Adrenal gland (tissue), 12 donors: ENCODE results near the gene PRKCA. TPM values are rescaled to one million over a fixed set of nuclear protein-coding genes. Genes with fewer than 3 reads are reported as not detected.

Experiments
- DNase-seq, 7 donors: peaks; one replicate each; pipeline ENCODE4 v3.0.0-alpha.2; 2019 to 2020
- H3K27ac ChIP-seq, 5 donors: fragments of 200-600 bp; sonication (generic) in 4 of 5; 1 replicate in 3 of 5; 2 replicates in 2 of 5; pipeline versions ENCODE4 v1.5.1 to v1.8.0; 2016 to 2020; ENCODE audit warnings: mild to moderate bottlenecking in 1 of 5
- H3K27me3 ChIP-seq: fragments of 200-600 bp; 2 replicates; pipeline ENCODE4 v1.8.0; 2021
- H3K36me3 ChIP-seq, 2 donors: fragments of 200-600 bp; replicated peaks in 1 of 2; 1 replicate in 1 of 2; 2 replicates in 1 of 2; pipeline versions ENCODE4 v1.5.1 to v1.8.0; 2018 to 2022
- H3K4me1 ChIP-seq, 2 donors: fragments of 200-600 bp; replicated peaks in 1 of 2; 1 replicate in 1 of 2; 2 replicates in 1 of 2; pipeline versions ENCODE4 v1.5.1 to v1.8.0; 2018 to 2021
- H3K4me3 ChIP-seq, 4 donors: fragments of 200-600 bp; sonication (generic) in 3 of 4; one replicate each; pipeline ENCODE4 v1.5.1; 2016 to 2018
- H3K9me3 ChIP-seq, 3 donors: fragments of 200-600 bp; sonication (generic) in 1 of 3; replicated peaks in 1 of 3; 1 replicate in 2 of 3; 2 replicates in 1 of 3; pipeline versions ENCODE4 v1.5.1 to v1.8.0; 2016 to 2021
- CTCF ChIP-seq, 6 experiments: fragments of 450-650 bp in 4 of 6; fragments of 200-600 bp in 2 of 6; sonication (generic) in 1 of 6; IDR thresholded peaks; 1 replicate in 5 of 6; 2 replicates in 1 of 6; pipeline versions ENCODE4 v1.5.1 to v1.8.0; 2016 to 2021; ENCODE audit warnings: antibody characterized with exemption in 6 of 6, mild to moderate bottlenecking in 2 of 6, moderate library complexity in 1 of 6
- POLR2A ChIP-seq, 2 donors: fragments of 450-650 bp; IDR thresholded peaks; one replicate each; pipeline ENCODE4 v1.6.1; 2017; ENCODE audit warnings: antibody characterized with exemption in 2 of 2, mild to moderate bottlenecking in 2 of 2, moderate library complexity in 1 of 2
- WGBS, 4 donors: extraction: QIAGEN DNeasy Blood & Tissue Kit in 2 of 4; methylation state at CpG; one replicate each; pipeline versions ENCODE4 v1.1.5 to v1.1.7; 2013 to 2017; 5-methylcytosine and 5-hydroxymethylcytosine counted together
- intact Hi-C, 2 donors: fragments of 100-400 bp; cut with DNase I; formaldehyde crosslinking; loops; one replicate each; pipeline versions ENCODE4 v1.14.1 to v1.15.0; 2022 to 2023
- polyA plus RNA-seq, 3 donors: library from polyadenylated mRNA; stranded (reverse); fragments of 200-250 nt in 2 of 3; fragments of 350-450 nt in 1 of 3; fragmentation: Illumina TruSeq in 1 of 3; extraction: RNeasy Lipid Tissue Mini Kit (QIAGEN cat#74804) in 1 of 3; gene quantifications; one replicate each; pipeline ENCODE4 v1.2.3, GENCODE V29; 2013 to 2014
- total RNA-seq, 9 donors: library from RNA; depleted of rRNA in 4 of 9; stranded (reverse); fragments of >200 nt in 4 of 9; fragments of 120-200 nt in 1 of 9; fragmentation: NEBNext Ultra II Directional in 1 of 9; extraction: Animal tissue kit (Norgen Biotek cat#: 25700) in 1 of 9; gene quantifications; one replicate each; pipeline versions ENCODE4 v1.1.0 to v1.2.4, GENCODE V29; 2013 to 2023
- donor health status: healthy with polysubstance abuse.
- donor health status: Bipolar disorder and iron deficiency.
- donor health status: DM: yes; HTN: yes; CAD: no.
- donor health status: DM: no; HTN: no; CAD: no.
- donor health status: DM: no; HTN: no; CAD: no.
- donor health status: DM: yes; HTN: yes; CAD: no.

The PRKCA gene
- total and polyA plus RNA-seq, 12 donors: 15.1 to 202 (median 84.1) TPM

GRCh38 chr17:66847704-66848103 lies 545.3 kb downstream of the PRKCA start:
- Histone ChIP-seq H3K36me3 (no peaks in the 10 kb centered on the region), H3K4me1 (no peaks in the 10 kb centered on the region), H3K4me3 (no peak overlapping the region), H3K27me3 (no peaks in the 10 kb centered on the region), H3K9me3 (no peaks in the 10 kb centered on the region), H3K27ac (no peak overlapping the region)
- intact Hi-C loops: no loop called here
- TF ChIP-seq CTCF (IDR thresholded peaks at IDR 0.05) (no peak), POLR2A (IDR thresholded peaks at IDR 0.05) (no peak)
- no peak for DNase-seq
- WGBS, 4 donors: 66 to 89% (median 75%) methylated on average over 3 of the region's 3 CpGs

GRCh38 chr17:66848496-66848895 lies 546.1 kb downstream of the PRKCA start:
- Histone ChIP-seq H3K27ac (no peak overlapping the region), H3K4me3 (no peak overlapping the region), H3K4me1 (no peaks in the 10 kb centered on the region), H3K36me3 (no peaks in the 10 kb centered on the region), H3K9me3 (no peaks in the 10 kb centered on the region), H3K27me3 (no peaks in the 10 kb centered on the region)
- WGBS, 4 donors: 73 to 85% (median 78%) methylated on average over 3 to 6 of the region's 6 CpGs
- TF ChIP-seq POLR2A (IDR thresholded peaks at IDR 0.05): no peak
- intact Hi-C loops: no loop called here
- DNase-seq: no peak

- 53 to 71% (median 60%) methylated on average over 9 to 14 of the region's 14 CpGs for WGBS, 4 donors
- TF ChIP-seq CTCF (IDR thresholded peaks at IDR 0.05): no peak
- no peak for TF ChIP-seq POLR2A (IDR thresholded peaks at IDR 0.05)
- intact Hi-C loops: no loop called here
- Histone ChIP-seq H3K4me3 (no peak overlapping the region), H3K27ac (no peak overlapping the region), H3K4me1 (no peaks in the 10 kb centered on the region), H3K36me3 (no peaks in the 10 kb centered on the region), H3K9me3 (no peaks in the 10 kb centered on the region), H3K27me3 (no peaks in the 10 kb centered on the region)
- DNase-seq: no peak
Measured at GRCh38 chr17:66849032-66849655, 546.7 kb downstream of the PRKCA start.

GRCh38 chr17:66849851-66850580 lies 547.6 kb downstream of the PRKCA start:
- Histone ChIP-seq H3K27ac (no peak overlapping the region), H3K4me3 (no peak overlapping the region), H3K27me3 (no peaks in the 10 kb centered on the region), H3K36me3 (no peaks in the 10 kb centered on the region), H3K4me1 (no peaks in the 10 kb centered on the region), H3K9me3 (no peaks in the 10 kb centered on the region)
- intact Hi-C loops: no loop called here
- TF ChIP-seq CTCF (IDR thresholded peaks at IDR 0.05) (no peak), POLR2A (IDR thresholded peaks at IDR 0.05) (no peak)
- 70 to 78% (median 75%) methylated on average over 4 of the region's 4 CpGs for WGBS, 4 donors
- no peak for DNase-seq
